OCI-LY3 (cell line): ENCODE data around the gene KRT36.

Experiments
- H2AFZ ChIP-seq: fragments of 200-600, 300-600 bp; shearing (Covaris generic); 2 replicates; pipeline ENCODE4 v1.6.0; 2014; ENCODE audit warnings: antibody characterized with exemption, low read depth, low read length
- H3K27ac ChIP-seq: fragments of 200-600, 300-600 bp; sonication (generic); 2 replicates; pipeline ENCODE4 v1.5.1; 2014; ENCODE audit warnings: mild to moderate bottlenecking, low read length, moderate library complexity, mixed read lengths
- H3K27me3 ChIP-seq: fragments of 200-600, 300-600 bp; sonication (generic); 2 replicates; pipeline ENCODE4 v1.6.1; 2014; ENCODE audit warnings: low read depth, low read length, mixed read lengths
- H3K36me3 ChIP-seq: fragments of 200-600, 300-600 bp; sonication (generic); replicated peaks from 2 replicates; pipeline ENCODE3; 2014; ENCODE audit warnings: low read depth, low read length, mixed read lengths
- H3K4me1 ChIP-seq: fragments of 300-600, 200-600 bp; sonication (generic); 2 replicates; pipeline ENCODE4 v1.6.1; 2014; ENCODE audit warnings: low read length, mixed read lengths
- H3K4me2 ChIP-seq: fragments of 200-600, 300-600 bp; sonication (generic); 2 replicates; pipeline ENCODE4 v1.6.1; 2014; ENCODE audit warnings: low read length, mixed read lengths
- H3K4me3 ChIP-seq: fragments of 300-600, 200-600 bp; sonication (generic); 2 replicates; pipeline ENCODE4 v1.5.1; 2014; ENCODE audit warnings: antibody characterized with exemption, mild to moderate bottlenecking, low read length, moderate library complexity
- H3K79me2 ChIP-seq: fragments of 300-600, 200-600 bp; shearing (Covaris generic); 2 replicates; pipeline ENCODE4 v1.6.1; 2014; ENCODE audit warnings: mild to moderate bottlenecking, low read length, mixed read lengths
- H3K9ac ChIP-seq: fragments of 300-600, 200-600 bp; shearing (Covaris generic); 2 replicates; pipeline ENCODE4 v1.6.0; 2014; ENCODE audit warnings: mild to moderate bottlenecking, low read length, moderate library complexity
- H3K9me3 ChIP-seq: fragments of 200-600, 300-600 bp; shearing (Covaris generic); 2 replicates; pipeline ENCODE4 v1.6.1; 2014; ENCODE audit warnings: low read length, mixed read lengths; ENCODE audit not compliant: insufficient read depth
- H4K20me1 ChIP-seq: fragments of 200-600, 300-600 bp; sonication (generic); 2 replicates; pipeline ENCODE4 v1.6.1; 2016; ENCODE audit warnings: low read length, mixed read lengths; ENCODE audit not compliant: insufficient read depth
- CTCF ChIP-seq: fragments of 200-600, 300-600 bp; sonication (generic); IDR thresholded peaks from 2 replicates; pipeline ENCODE4 v1.5.1; 2014; ENCODE audit warnings: antibody characterized with exemption, low read length, low read depth
- EZH2phosphoT487 ChIP-seq: fragments of 200-600 bp; shearing (Covaris generic); IDR thresholded peaks from 2 replicates; pipeline ENCODE4 v1.6.1; 2018; ENCODE audit warnings: antibody characterized with exemption, mixed run types, low read depth

Gene KRT36

DNA sequence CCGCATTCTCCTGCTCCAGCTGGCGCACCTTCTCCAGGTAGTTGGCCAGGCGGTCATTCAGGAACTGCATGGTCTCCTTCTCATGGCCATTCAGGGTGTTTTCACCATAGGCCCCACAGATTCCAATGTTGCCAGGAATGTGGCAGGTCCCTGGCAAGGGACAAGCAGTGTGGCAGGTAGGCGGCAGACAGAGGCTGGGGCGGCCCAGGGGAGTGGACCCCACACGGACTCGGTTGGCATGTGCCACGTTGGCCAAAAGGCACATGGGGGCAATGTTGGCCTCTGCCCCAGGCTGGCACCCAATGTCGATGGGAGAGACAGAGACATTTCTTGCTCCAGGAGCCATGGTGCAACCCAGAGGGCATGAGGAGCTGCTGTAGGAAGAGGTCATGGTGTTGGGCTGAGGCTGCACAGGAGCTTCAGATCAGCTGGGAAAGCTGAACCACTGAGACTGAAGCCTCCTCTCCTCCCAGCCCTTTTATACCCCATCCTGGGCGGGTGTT lies 49.1 kb downstream of the KRT36 start, which contains the start of gene KRT38:
Gene KRT38, minus strand, starts transcription at position 453 of the 503 bp plus-strand sequence. Its CDS starts 62 bp downstream, at position 391.
- no peaks in the 10 kb centered on the region for H3K36me3 ChIP-seq
- no peaks in the 10 kb centered on the region for H3K79me2 ChIP-seq
- peaks cover 50% of the 10 kb centered on the region for H3K27me3 ChIP-seq
- no peaks in the 10 kb centered on the region for H3K4me1 ChIP-seq
- H3K4me2 ChIP-seq: no peak within 1 kb of the TSS
- no peak within 1 kb of the TSS for H3K27ac ChIP-seq
- H4K20me1 ChIP-seq: no peaks in the 10 kb centered on the region
- no peak within 1 kb of the TSS for H3K4me3 ChIP-seq
- H3K9ac ChIP-seq: no peak within 1 kb of the TSS
- no peaks in the 10 kb centered on the region for H3K9me3 ChIP-seq
- H2AFZ ChIP-seq: no peak within 1 kb of the TSS
- TF ChIP-seq CTCF: no peak
- TF ChIP-seq EZH2phosphoT487: no peak

DNA sequence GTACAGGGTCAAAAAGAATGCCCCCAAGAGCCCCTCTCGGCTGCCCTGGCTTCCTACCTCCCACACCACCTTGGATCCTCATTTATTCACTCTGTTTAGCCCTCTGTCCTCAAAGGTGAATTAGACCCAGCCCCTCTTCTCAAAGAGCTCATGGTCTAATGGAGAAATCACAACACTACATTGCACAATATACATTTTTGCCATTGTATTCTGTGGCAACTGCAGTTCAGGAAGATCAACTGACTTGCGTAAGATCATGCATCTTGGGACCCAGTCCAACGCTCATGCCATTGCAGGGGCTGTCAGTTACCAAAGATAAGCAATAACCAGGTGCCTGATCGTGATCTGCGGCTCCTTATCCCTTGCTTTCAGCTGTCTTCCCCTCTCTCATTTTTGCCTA lies 50.3 kb downstream of the KRT36 start:
- H3K79me2 ChIP-seq: no peaks in the 10 kb centered on the region
- H3K27ac ChIP-seq: no peak overlapping the region
- H3K9me3 ChIP-seq: no peaks in the 10 kb centered on the region
- no peaks in the 10 kb centered on the region for H3K4me1 ChIP-seq
- H2AFZ ChIP-seq: no peak overlapping the region
- peaks cover 40% of the 10 kb centered on the region for H3K27me3 ChIP-seq
- no peaks in the 10 kb centered on the region for H3K36me3 ChIP-seq
- TF ChIP-seq CTCF (no peak), EZH2phosphoT487 (no peak)
- no peaks in the 10 kb centered on the region for H4K20me1 ChIP-seq
- H3K4me2 ChIP-seq: no peak overlapping the region
- no peak overlapping the region for H3K4me3 ChIP-seq
- no peak overlapping the region for H3K9ac ChIP-seq

GRCh38 chr17:41437769-41438168 lies 51.9 kb downstream of the KRT36 start:
- H3K9ac ChIP-seq: no peak overlapping the region
- no peaks in the 10 kb centered on the region for H3K36me3 ChIP-seq
- no peaks in the 10 kb centered on the region for H3K4me1 ChIP-seq
- H2AFZ ChIP-seq: no peak overlapping the region
- H3K27ac ChIP-seq: no peak overlapping the region
- H3K79me2 ChIP-seq: no peaks in the 10 kb centered on the region
- H3K4me2 ChIP-seq: no peak overlapping the region
- no peak for TF ChIP-seq CTCF
- no peak for TF ChIP-seq EZH2phosphoT487
- H3K27me3 ChIP-seq: peaks cover 25% of the 10 kb centered on the region
- H3K4me3 ChIP-seq: no peak overlapping the region
- H3K9me3 ChIP-seq: no peaks in the 10 kb centered on the region
- no peaks in the 10 kb centered on the region for H4K20me1 ChIP-seq

DNA sequence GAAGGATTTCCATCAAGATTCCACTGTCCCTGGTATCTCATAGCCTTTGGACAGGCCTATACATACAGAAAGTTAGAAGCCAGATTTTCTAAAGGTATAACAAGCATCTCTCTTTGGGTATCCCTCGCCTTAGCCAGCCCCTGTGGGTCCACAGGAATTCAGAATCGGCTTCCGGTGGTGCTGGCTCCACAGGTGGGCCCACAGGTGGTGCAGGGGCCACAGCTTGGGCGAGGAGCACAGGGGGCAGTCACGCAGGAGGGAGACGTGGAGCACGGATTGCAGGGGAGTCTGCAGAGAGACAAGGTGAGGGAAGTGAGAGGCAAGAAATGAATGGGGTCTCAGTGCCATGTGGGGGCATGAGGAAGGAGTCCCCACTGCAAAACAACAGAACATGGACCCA lies 52.5 kb downstream of the KRT36 start:
- TF ChIP-seq EZH2phosphoT487: no peak
- TF ChIP-seq CTCF: no peak
- H3K79me2 ChIP-seq: no peaks in the 10 kb centered on the region
- H2AFZ ChIP-seq: no peak overlapping the region
- H3K4me1 ChIP-seq: no peaks in the 10 kb centered on the region
- H3K27me3 ChIP-seq: peaks cover 20% of the 10 kb centered on the region
- no peaks in the 10 kb centered on the region for H3K9me3 ChIP-seq
- H4K20me1 ChIP-seq: no peaks in the 10 kb centered on the region
- H3K4me2 ChIP-seq: no peak overlapping the region
- no peak overlapping the region for H3K9ac ChIP-seq
- H3K4me3 ChIP-seq: no peak overlapping the region
- no peak overlapping the region for H3K27ac ChIP-seq
- H3K36me3 ChIP-seq: no peaks in the 10 kb centered on the region
